Measurements from ENCODE around the gene CYTH1. TPM values are rescaled to one million over a fixed set of nuclear protein-coding genes. Genes with fewer than 3 reads are reported as not detected.

The CYTH1 gene
- total RNA-seq, 6 experiments from 2014 or later = 7.7 to 15.3 (median 10.9) TPM

- H3K27ac Mint-ChIP-seq = no peak overlapping the region; the same call in 1 of the 2 replicates
Measured at GRCh38 chr17:78798695-78799559, 16.9 kb upstream of the CYTH1 start.

DNA sequence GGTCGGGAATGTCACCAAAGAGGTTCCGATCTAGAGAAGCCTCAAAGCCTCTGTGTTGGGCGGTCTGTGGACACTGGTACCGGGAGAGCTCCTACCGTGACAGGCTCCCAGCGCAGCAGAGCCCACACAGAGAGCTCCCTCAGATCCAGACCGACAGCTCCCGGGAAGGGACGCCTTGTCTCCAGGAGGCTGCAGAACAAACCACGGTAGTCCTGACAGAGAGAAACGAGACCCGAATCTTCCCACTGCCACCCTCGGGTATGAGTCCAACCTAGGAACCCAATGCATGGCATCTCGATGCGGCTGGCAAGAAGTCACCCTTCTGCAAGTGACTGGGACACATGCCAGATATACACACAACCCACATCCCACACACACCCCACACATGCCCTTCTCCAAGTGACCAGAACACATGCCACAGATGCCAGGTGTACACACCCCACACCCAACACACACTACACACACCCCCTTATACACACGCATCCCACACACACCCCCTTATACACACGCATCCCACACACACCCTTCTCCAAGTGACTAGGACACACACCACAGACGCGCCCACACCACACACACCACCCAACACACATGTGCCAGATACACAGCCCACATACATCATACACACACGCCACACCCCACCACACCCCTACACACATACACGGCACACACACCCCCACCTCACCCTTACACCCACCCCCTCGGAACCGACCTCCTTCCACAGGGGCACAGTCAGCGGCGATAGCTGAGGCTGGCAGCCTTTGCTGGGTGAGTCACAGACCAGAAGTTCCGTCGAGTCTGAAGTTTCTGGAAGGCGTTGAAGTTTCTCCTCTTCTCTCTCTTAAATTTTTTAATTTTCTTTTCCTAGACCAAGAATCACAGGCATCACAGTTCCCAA, 15.9 kb upstream of the CYTH1 start:
- Mint-ChIP-seq H3K9me3 (no peaks in the 10 kb centered on the region), H3K4me1 (ENCODE audit: low read depth) (peaks cover 5% of the 10 kb centered on the region; the same call in 1 of the 2 replicates), H3K27me3 (ENCODE audit: insufficient read depth) (peaks cover 6% of the 10 kb centered on the region; the same call in 1 of the 2 replicates), H3K4me3 (no peak overlapping the region), H3K36me3 (ENCODE audit: low read depth) (peaks cover 64% of the 10 kb centered on the region), H3K27ac (no peak overlapping the region)
- TF ChIP-seq, protein P1, sequence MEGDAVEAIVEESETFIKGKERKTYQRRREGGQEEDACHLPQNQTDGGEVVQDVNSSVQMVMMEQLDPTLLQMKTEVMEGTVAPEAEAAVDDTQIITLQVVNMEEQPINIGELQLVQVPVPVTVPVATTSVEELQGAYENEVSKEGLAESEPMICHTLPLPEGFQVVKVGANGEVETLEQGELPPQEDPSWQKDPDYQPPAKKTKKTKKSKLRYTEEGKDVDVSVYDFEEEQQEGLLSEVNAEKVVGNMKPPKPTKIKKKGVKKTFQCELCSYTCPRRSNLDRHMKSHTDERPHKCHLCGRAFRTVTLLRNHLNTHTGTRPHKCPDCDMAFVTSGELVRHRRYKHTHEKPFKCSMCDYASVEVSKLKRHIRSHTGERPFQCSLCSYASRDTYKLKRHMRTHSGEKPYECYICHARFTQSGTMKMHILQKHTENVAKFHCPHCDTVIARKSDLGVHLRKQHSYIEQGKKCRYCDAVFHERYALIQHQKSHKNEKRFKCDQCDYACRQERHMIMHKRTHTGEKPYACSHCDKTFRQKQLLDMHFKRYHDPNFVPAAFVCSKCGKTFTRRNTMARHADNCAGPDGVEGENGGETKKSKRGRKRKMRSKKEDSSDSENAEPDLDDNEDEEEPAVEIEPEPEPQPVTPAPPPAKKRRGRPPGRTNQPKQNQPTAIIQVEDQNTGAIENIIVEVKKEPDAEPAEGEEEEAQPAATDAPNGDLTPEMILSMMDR (IDR thresholded peaks at IDR 0.05) = no peak
- DNase-seq = no peak

More at GRCh38 chr17:78798695-78799559, 16.9 kb upstream of the CYTH1 start:
- no peak for DNase-seq
- peaks cover 63% of the 10 kb centered on the region for H3K36me3 Mint-ChIP-seq (ENCODE audit: low read depth)
- no peak overlapping the region for H3K4me3 Mint-ChIP-seq
- H3K27me3 Mint-ChIP-seq (ENCODE audit: insufficient read depth) = peaks cover 6% of the 10 kb centered on the region; the same call in 1 of the 2 replicates
- H3K9me3 Mint-ChIP-seq = no peaks in the 10 kb centered on the region
- TF ChIP-seq, protein P1 (IDR thresholded peaks at IDR 0.05) = peak; percentile 66
- H3K4me1 Mint-ChIP-seq (ENCODE audit: low read depth) = peaks cover 5% of the 10 kb centered on the region; the same call in 1 of the 2 replicates

- TF ChIP-seq, protein P1 (IDR thresholded peaks at IDR 0.05) = no peak
- H3K36me3 Mint-ChIP-seq (ENCODE audit: low read depth) = peaks cover 60% of the 10 kb centered on the region
Measured at GRCh38 chr17:78797213-78797612, 15.1 kb upstream of the CYTH1 start.

DNA sequence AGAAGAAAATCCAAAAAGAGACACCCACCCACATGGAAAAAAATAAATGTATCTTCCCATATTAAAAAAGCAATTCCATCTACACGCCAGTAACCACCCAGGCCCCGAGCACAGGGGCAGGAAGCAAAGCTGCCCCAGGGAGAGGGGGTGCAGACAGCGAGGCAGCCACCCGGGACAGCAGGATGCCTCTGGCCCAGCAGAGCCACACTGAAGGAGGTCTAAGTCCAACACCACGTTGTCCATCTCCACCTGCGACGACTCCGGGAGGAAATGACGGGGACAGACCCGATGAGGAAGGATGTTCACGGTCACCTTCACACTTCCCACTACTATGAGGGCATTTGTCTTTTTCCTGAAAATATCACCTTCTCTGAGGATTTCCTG, 14.4 kb upstream of the CYTH1 start:
- H3K27me3 Mint-ChIP-seq (ENCODE audit: insufficient read depth) = peaks cover 6% of the 10 kb centered on the region; the same call in 1 of the 2 replicates
- no peaks in the 10 kb centered on the region for H3K9me3 Mint-ChIP-seq
- no peak overlapping the region for H3K4me3 Mint-ChIP-seq
- TF ChIP-seq, protein P1 (IDR thresholded peaks at IDR 0.05) = no peak
- H3K4me1 Mint-ChIP-seq (ENCODE audit: low read depth) = peaks cover 15% of the 10 kb centered on the region
- peaks cover 65% of the 10 kb centered on the region for H3K36me3 Mint-ChIP-seq (ENCODE audit: low read depth)
- DNase-seq = no peak
- H3K27ac Mint-ChIP-seq = peak overlapping the region; percentile 29; the same call in 1 of the 2 replicates

More at GRCh38 chr17:78797213-78797612, 15.1 kb upstream of the CYTH1 start:
- peaks cover 8% of the 10 kb centered on the region for H3K4me1 Mint-ChIP-seq (ENCODE audit: low read depth)
- H3K4me3 Mint-ChIP-seq = no peak overlapping the region
- no peak for DNase-seq
- no peak overlapping the region for H3K27ac Mint-ChIP-seq
- peaks cover 6% of the 10 kb centered on the region; the same call in 1 of the 2 replicates for H3K27me3 Mint-ChIP-seq (ENCODE audit: insufficient read depth)
- H3K9me3 Mint-ChIP-seq = no peaks in the 10 kb centered on the region

- Mint-ChIP-seq H3K4me3 (no peak overlapping the region), H3K4me1 (ENCODE audit: low read depth) (peaks cover 20% of the 10 kb centered on the region), H3K36me3 (ENCODE audit: low read depth) (peaks cover 65% of the 10 kb centered on the region), H3K9me3 (no peaks in the 10 kb centered on the region), H3K27ac (no peak overlapping the region), H3K27me3 (ENCODE audit: insufficient read depth) (peaks cover 6% of the 10 kb centered on the region; the same call in 1 of the 2 replicates)
- TF ChIP-seq, protein P1 (IDR thresholded peaks at IDR 0.05) = no peak
- DNase-seq = no peak
Measured at GRCh38 chr17:78795861-78796516, 13.9 kb upstream of the CYTH1 start.
